Measurements from ENCODE around the gene BRMS1.

Gene BRMS1

DNA sequence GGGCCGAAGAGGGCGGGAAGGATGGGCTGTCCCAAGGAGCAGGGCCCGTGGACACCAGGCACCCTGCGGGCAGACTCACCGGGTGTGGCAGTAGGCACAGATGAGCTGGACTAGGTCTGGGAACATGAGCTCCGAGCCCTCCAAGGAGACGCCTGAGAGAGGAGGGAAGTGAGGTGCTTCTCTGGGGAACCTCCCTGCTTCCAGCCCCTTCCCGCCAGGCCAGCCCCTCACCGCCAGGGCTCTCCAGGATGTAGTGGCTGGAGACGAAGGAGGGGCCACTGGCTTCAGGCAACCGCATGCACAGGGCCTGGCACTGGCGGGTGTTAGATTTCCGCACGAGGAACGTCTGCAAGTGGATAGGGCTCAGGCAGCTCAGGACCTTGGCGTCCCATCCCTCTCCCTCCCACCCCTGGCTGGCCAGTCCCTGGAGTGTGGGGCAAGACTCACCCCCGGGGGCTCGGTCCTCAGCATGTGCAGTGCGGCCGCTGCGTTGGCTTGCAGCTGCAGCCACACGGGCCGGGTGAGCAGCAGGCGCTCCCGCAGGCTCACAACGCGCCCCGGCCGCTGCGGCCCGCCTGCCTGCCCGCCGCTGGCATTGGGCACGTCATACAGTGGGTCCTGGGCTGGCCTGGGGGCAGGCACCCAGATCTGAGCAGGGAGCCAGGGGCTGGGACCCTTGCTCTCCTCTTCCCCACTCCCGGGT is 9.2 kb downstream of the BRMS1 start:
- Mint-ChIP-seq H3K4me3 (peak overlapping the region; percentile 26), H3K27me3 (peaks cover 2% of the 10 kb centered on the region), H3K27ac (peak overlapping the region; percentile 39), H3K36me3 (ENCODE audit: low read depth) (peaks cover 17% of the 10 kb centered on the region), H3K4me1 (peaks cover 31% of the 10 kb centered on the region), H3K9me3 (no peaks in the 10 kb centered on the region)
- ATAC-seq (no peak), DNase-seq (no peak)

- Mint-ChIP-seq H3K9me3 (no peaks in the 10 kb centered on the region), H3K36me3 (ENCODE audit: low read depth) (peaks cover 17% of the 10 kb centered on the region), H3K4me3 (peak overlapping the region; percentile 26), H3K27me3 (peaks cover 2% of the 10 kb centered on the region), H3K4me1 (peaks cover 31% of the 10 kb centered on the region), H3K27ac (peak overlapping the region; percentile 39)
- no peak for DNase-seq
- ATAC-seq, result no peak
Measured at GRCh38 chr11:66334605-66335442, 10.1 kb downstream of the BRMS1 start.

GRCh38 chr11:66333896-66334604 is 10.9 kb downstream of the BRMS1 start:
- no peaks in the 10 kb centered on the region for H3K9me3 Mint-ChIP-seq
- ATAC-seq (no peak), DNase-seq (no peak)
- H3K27me3 Mint-ChIP-seq, result peaks cover 2% of the 10 kb centered on the region
- peaks cover 32% of the 10 kb centered on the region for H3K4me1 Mint-ChIP-seq
- no peak overlapping the region for H3K4me3 Mint-ChIP-seq
- H3K27ac Mint-ChIP-seq, result no peak overlapping the region
- H3K36me3 Mint-ChIP-seq (ENCODE audit: low read depth), result peaks cover 14% of the 10 kb centered on the region

GRCh38 chr11:66333220-66333877 is 11.6 kb downstream of the BRMS1 start:
- no peak for ATAC-seq
- Mint-ChIP-seq H3K36me3 (ENCODE audit: low read depth) (peaks cover 10% of the 10 kb centered on the region), H3K27me3 (peaks cover 2% of the 10 kb centered on the region), H3K9me3 (no peaks in the 10 kb centered on the region), H3K4me3 (no peak overlapping the region), H3K4me1 (peaks cover 34% of the 10 kb centered on the region), H3K27ac (no peak overlapping the region)
- DNase-seq, result no peak

GRCh38 chr11:66332371-66333219 is 12.3 kb downstream of the BRMS1 start:
- H3K4me1 Mint-ChIP-seq, result peaks cover 36% of the 10 kb centered on the region
- H3K36me3 Mint-ChIP-seq (ENCODE audit: low read depth), result peaks cover 9% of the 10 kb centered on the region
- no peak for DNase-seq
- H3K4me3 Mint-ChIP-seq, result no peak overlapping the region
- peaks cover 2% of the 10 kb centered on the region for H3K27me3 Mint-ChIP-seq
- H3K9me3 Mint-ChIP-seq, result no peaks in the 10 kb centered on the region
- ATAC-seq, result no peak
- no peak overlapping the region for H3K27ac Mint-ChIP-seq

GRCh38 chr11:66331542-66332370 is 13.1 kb downstream of the BRMS1 start:
- H3K36me3 Mint-ChIP-seq (ENCODE audit: low read depth), result peaks cover under 1% of the 10 kb centered on the region

GRCh38 chr11:66330931-66331330 is 14.0 kb downstream of the BRMS1 start:
- no peaks in the 10 kb centered on the region for H3K9me3 Mint-ChIP-seq
- no peak overlapping the region for H3K4me3 Mint-ChIP-seq
- no peaks in the 10 kb centered on the region for H3K36me3 Mint-ChIP-seq (ENCODE audit: low read depth)
- no peak overlapping the region for H3K27ac Mint-ChIP-seq
- ATAC-seq (no peak), DNase-seq (no peak)
- H3K4me1 Mint-ChIP-seq, result peaks cover 32% of the 10 kb centered on the region
- peaks cover 2% of the 10 kb centered on the region for H3K27me3 Mint-ChIP-seq

More at GRCh38 chr11:66331542-66332370, 13.1 kb downstream of the BRMS1 start:
- DNase-seq, result no peak
- Mint-ChIP-seq H3K27me3 (peaks cover 2% of the 10 kb centered on the region), H3K27ac (no peak overlapping the region), H3K4me1 (peaks cover 34% of the 10 kb centered on the region), H3K9me3 (no peaks in the 10 kb centered on the region), H3K4me3 (no peak overlapping the region)
- ATAC-seq, result no peak

DNA sequence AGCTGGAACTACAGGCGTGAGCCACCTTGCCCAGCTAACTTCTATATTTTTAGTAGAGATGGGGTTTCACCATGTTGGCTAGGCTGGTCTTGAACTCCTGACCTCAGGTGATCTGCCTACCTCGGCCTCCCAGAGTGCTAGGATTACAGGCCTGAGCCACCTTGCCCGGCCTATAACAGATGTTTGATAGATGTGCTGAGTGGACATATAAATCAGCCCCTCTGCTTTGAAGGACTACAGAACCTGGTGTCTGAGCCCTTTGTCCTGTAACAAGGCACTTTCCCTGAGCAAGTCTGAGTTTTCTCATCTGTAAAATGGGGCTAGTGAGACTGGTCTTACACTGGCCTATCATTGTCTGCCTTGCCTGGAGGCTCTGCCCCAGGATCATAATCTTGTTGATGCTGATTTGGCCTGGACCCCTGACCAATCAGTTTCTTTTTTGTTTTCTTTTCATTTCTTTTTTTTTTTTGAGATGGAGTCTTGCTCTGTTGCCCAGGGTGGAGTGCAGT is 15.7 kb downstream of the BRMS1 start:
- Mint-ChIP-seq H3K9me3 (no peaks in the 10 kb centered on the region), H3K4me3 (no peak overlapping the region)

DNA sequence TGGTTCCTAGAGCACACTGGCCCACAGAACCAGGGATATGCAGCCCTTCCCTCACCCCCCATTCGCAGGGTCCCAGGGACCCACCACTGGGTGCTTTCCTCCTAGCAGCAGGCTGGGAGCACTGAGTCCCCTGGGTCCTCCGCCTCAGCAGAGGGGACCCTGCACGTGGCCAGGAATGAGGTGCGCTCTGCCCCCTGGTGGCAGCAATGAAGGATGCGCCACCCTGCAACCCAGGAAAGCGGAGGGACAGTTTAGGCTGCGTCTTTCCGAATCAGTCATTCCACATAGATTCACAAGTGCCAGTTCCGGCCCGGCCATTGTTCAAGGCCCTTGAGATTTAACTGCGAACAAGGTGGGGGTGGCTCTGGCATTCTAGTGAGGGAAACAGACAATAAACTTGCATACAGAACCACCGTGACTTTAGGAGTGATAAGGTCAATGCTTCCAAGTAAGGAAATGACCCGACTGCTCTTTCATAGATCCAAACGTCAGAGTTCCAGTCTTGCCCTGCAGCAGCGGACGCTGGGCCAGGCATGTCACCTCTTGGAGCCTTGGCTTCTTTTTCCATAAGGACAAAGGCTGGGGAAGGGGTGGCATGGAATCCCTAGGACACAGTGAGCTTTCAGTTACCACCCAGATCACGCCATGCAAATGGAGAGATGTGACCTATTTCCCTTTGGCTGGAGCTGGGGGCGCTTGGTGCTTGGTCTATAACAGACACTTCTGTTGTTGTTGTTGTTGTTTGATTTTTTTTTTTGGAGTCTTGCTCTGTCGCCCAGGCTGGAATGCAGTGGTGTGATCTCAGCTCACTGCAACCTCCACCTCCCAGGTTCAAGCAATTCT is 16.4 kb downstream of the BRMS1 start:
- Mint-ChIP-seq H3K27me3 (no peaks in the 10 kb centered on the region), H3K4me1 (peaks cover 38% of the 10 kb centered on the region), H3K4me3 (peak overlapping the region; percentile 5), H3K9me3 (no peaks in the 10 kb centered on the region), H3K36me3 (ENCODE audit: low read depth) (no peaks in the 10 kb centered on the region), H3K27ac (peak overlapping the region; percentile 63)
- ATAC-seq (peak; percentile 83), DNase-seq (peak; percentile 87)

More for the DNA sequence above, 15.7 kb downstream of the BRMS1 start:
- Mint-ChIP-seq H3K27me3 (no peaks in the 10 kb centered on the region), H3K27ac (no peak overlapping the region), H3K36me3 (ENCODE audit: low read depth) (no peaks in the 10 kb centered on the region), H3K4me1 (peaks cover 38% of the 10 kb centered on the region)
- ATAC-seq, result no peak
- DNase-seq, result no peak

DNA sequence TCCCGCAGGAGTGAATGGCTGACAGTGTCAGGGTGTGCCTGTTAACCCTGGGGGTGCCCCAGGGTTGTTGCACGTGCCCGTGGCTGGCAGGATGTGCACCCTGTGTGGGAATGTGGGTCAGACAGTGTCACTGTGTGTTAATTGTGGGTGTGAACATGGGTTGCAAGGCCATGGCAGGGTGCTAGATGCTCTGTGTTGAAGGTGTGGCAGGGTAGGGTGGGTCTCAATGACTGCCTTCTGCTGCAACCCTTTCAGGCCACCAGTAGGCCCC is 16.9 kb downstream of the BRMS1 start:
- peaks cover 38% of the 10 kb centered on the region for H3K4me1 Mint-ChIP-seq
- H3K36me3 Mint-ChIP-seq (ENCODE audit: low read depth), result no peaks in the 10 kb centered on the region
- H3K9me3 Mint-ChIP-seq, result no peaks in the 10 kb centered on the region
- DNase-seq (peak; percentile 33), ATAC-seq (peak; percentile 31)
- H3K27ac Mint-ChIP-seq, result peak overlapping the region; percentile 63
- no peak overlapping the region for H3K4me3 Mint-ChIP-seq
- no peaks in the 10 kb centered on the region for H3K27me3 Mint-ChIP-seq

DNA sequence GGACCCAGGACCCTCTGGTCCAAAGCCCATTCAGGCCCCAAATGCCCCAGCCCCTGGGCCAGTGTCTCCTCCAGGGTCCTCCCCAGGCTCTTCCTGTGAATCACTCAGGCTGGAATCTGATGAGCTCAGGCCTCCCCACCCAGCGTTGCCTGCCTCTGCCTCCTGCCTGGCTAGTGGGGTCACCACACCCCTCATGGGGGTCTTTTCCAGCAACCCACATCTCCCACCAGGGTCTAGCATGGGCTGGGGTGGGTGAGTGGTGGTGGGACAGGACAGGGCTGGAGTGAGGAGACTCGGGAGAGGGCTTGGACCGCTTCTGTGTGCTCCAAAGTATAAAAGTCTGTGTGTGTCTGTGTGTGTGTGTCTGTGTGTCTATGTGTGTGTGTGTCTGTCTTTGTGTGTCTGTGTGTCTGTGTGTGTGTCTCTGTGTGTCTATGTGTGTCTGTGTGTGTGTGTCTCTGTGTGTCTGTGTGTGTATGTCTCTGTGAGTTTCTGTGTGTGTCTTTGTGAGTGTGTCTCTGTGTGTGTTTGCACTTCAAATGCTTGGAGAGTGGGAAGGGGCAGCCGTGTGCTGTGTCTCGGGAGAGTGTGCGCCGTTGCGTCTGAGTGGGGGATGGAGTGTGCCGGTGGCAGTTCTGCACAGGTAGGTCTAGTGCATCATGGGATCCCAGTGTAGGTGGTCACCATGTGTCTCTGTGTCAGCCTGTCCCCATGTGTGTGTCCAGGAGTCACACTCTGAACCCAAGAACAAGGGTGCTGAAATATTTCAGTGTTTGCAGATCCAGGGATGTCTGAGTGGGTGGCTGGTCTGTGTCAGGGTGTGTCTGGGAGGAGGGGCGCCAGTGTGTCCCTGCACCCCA is 17.5 kb downstream of the BRMS1 start:
- no peaks in the 10 kb centered on the region for H3K9me3 Mint-ChIP-seq
- DNase-seq (no peak), ATAC-seq (no peak)
- H3K36me3 Mint-ChIP-seq (ENCODE audit: low read depth), result no peaks in the 10 kb centered on the region
- H3K27me3 Mint-ChIP-seq, result no peaks in the 10 kb centered on the region
- peaks cover 38% of the 10 kb centered on the region for H3K4me1 Mint-ChIP-seq
- H3K27ac Mint-ChIP-seq, result peak overlapping the region; percentile 63
- H3K4me3 Mint-ChIP-seq, result peak overlapping the region; percentile 1

All from activated naive CD8-positive, alpha-beta T cell treated with anti-CD3 and anti-CD28 coated beads, Interleukin-2, amount 50 U/mL, for 24 hours (primary cell).